GM12874 (cell line): ENCODE results near the gene CCM2.

Experiments
- TF ChIP-seq, protein P1 (sequence below): IDR thresholded peaks from 2 replicates; pipeline ENCODE4 v1.5.1; 2011; ENCODE audit warnings: low read depth, mild to moderate bottlenecking, control low read depth, low read length, moderate library complexity; ENCODE audit not compliant: insufficient read depth

The CCM2 gene

DNA sequence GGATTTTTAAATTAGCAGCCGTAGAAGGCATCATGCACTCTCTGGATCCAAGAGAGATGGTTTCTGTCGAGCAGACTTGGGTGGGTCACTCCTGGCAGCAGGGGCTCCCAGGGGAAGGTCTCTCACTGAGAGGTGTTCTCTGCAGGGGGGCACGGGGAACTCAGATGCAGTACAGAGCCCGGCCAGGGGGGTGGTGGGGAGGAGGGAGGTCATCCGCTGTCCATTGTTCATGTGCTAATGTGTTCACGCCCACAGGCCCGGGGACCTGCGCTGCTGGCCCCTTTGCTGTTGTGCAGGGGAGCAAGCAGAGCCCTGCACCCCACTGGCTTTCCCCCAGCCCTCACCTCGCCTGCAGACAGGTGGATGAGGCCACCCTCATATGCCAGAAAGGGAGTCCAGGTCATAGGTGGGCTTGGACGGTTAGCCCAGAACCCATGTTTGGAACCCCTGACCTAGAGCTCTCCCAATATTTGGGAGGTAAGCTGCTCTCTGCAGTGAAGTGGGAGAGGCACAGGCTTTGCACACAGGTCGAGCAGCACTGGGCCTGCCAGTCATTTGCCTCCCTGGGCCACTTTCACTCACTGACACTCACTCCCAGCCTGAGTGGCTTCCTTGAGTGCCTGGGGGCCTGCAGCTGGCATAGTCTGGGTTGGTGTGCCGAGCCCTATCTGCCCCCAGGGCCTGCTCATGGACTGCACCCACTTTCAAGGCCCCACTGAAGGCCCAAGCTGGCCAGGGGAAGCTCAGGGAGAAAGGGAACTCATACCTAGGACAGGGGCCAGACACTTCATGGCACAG, 124.1 kb downstream of the CCM2 start:
- TF ChIP-seq, protein P1, sequence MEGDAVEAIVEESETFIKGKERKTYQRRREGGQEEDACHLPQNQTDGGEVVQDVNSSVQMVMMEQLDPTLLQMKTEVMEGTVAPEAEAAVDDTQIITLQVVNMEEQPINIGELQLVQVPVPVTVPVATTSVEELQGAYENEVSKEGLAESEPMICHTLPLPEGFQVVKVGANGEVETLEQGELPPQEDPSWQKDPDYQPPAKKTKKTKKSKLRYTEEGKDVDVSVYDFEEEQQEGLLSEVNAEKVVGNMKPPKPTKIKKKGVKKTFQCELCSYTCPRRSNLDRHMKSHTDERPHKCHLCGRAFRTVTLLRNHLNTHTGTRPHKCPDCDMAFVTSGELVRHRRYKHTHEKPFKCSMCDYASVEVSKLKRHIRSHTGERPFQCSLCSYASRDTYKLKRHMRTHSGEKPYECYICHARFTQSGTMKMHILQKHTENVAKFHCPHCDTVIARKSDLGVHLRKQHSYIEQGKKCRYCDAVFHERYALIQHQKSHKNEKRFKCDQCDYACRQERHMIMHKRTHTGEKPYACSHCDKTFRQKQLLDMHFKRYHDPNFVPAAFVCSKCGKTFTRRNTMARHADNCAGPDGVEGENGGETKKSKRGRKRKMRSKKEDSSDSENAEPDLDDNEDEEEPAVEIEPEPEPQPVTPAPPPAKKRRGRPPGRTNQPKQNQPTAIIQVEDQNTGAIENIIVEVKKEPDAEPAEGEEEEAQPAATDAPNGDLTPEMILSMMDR: no peak

DNA sequence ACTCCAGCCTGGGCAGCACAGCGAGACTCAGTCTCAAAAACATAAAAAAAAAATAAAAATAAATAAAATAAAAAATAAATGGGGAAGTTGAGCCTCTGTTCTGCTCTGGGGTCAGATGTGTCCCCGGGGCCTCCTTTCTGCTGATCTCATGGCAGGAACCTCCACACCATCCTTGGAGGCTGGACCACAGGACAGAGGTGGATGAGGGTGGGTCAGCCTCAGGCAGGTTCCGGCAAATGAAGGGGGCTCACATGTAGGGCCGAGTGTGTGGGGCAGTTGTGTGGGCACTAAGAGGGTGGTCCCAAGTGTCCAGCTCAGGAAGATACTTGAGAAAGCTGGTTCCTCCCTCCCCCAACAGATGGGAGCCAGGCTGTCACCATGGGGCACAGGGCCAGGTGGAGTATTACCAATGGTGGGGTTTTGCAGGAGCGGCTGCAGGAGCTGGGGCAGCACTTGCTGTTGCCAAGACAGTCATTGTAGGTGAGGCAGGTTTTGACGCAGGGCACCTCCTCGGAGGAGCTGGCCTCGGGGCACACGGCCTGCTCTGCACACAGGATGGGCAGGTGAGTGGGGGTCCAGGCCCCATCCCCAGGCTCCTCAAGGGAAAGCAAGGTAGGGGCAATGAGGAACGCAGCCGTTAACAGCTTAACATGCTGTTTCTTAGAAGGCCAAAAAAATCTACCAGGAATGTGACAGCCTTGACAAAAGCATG, 125.3 kb downstream of the CCM2 start:
- TF ChIP-seq, protein P1: no peak
